Stimulated activated CD8-positive, alpha-beta memory T cell treated with anti-CD3 and anti-CD28 coated beads, Interleukin-4, amount 100 ng/mL, for 24 hours (primary cell): Measurements from ENCODE around the gene ZNF385C.
A peak's percentile ranks its signal among the peaks of the same experiment; 100 is the strongest.

Experiments
- DNase-seq: peaks from one replicate; pipeline ENCODE4 v3.0.0-alpha.2; 2020; ENCODE audit warnings: low read depth

The ZNF385C gene

GRCh38 chr17:42077755-42078154, 20.5 kb downstream of the ZNF385C start:
- DNase-seq = no peak

GRCh38 chr17:42076797-42077559, 21.3 kb downstream of the ZNF385C start:
- DNase-seq = no peak

- DNase-seq = no peak
Measured at GRCh38 chr17:42075789-42076188, 22.5 kb downstream of the ZNF385C start.

GRCh38 chr17:42072323-42073187, 25.7 kb downstream of the ZNF385C start:
- DNase-seq = no peak

- DNase-seq = no peak
Measured at GRCh38 chr17:42071810-42072209, 26.5 kb downstream of the ZNF385C start.

- no peak for DNase-seq
Measured at GRCh38 chr17:42068979-42069378, 29.3 kb downstream of the ZNF385C start.

GRCh38 chr17:42067371-42068091, 30.7 kb downstream of the ZNF385C start:
- peak; percentile 54 for DNase-seq

- no peak for DNase-seq
Measured at GRCh38 chr17:42065201-42065600, 33.1 kb downstream of the ZNF385C start.

- no peak for DNase-seq
Measured at GRCh38 chr17:42062681-42063080, 35.6 kb downstream of the ZNF385C start.

GRCh38 chr17:42061646-42062487, 36.4 kb downstream of the ZNF385C start:
- no peak for DNase-seq

- no peak for DNase-seq
Measured at GRCh38 chr17:42060231-42060630, 38.0 kb downstream of the ZNF385C start.

- DNase-seq = no peak
Measured at GRCh38 chr17:42059815-42060214, 38.5 kb downstream of the ZNF385C start.

- DNase-seq = no peak
Measured at GRCh38 chr17:42058063-42058462, 40.2 kb downstream of the ZNF385C start.

- DNase-seq = no peak
Measured at GRCh38 chr17:42056635-42057034, 41.6 kb downstream of the ZNF385C start.

GRCh38 chr17:42055496-42055895, 42.8 kb downstream of the ZNF385C start:
- no peak for DNase-seq

GRCh38 chr17:42055027-42055426, 43.2 kb downstream of the ZNF385C start:
- no peak for DNase-seq

GRCh38 chr17:42053731-42054500, 44.4 kb downstream of the ZNF385C start:
- DNase-seq = no peak

- DNase-seq = no peak
Measured at GRCh38 chr17:42052346-42052877, 45.9 kb downstream of the ZNF385C start.

GRCh38 chr17:42051645-42052044, 46.6 kb downstream of the ZNF385C start:
- no peak for DNase-seq

GRCh38 chr17:42051013-42051400, 47.3 kb downstream of the ZNF385C start:
- no peak for DNase-seq
